OCI-LY1 (cell line): ENCODE data around the gene OR10P1.
"Not testable (repeated sequence)": the region's sequence is repeated elsewhere in the genome, so short reads cannot be mapped to it uniquely, and the experiment has no call there.

ENCODE experiments used
- H2AFZ ChIP-seq: fragments of 200-600 bp; sonication (generic), shearing (Covaris generic); 2 replicates; pipeline ENCODE4 v1.6.0; 2014; ENCODE audit warnings: antibody characterized with exemption, mild to moderate bottlenecking, low read length
- H3F3A ChIP-seq: fragments of 200-600 bp; sonication (generic), shearing (Covaris generic); 2 replicates; pipeline ENCODE4 v1.6.0; 2014; ENCODE audit warnings: mild to moderate bottlenecking, antibody characterized with exemption, low read length, moderate library complexity; ENCODE audit not compliant: insufficient read depth
- H3K27ac ChIP-seq: fragments of 200-600 bp; sonication (generic); 2 replicates; pipeline ENCODE4 v1.5.1; 2014; ENCODE audit warnings: low read length, mixed run types, mild to moderate bottlenecking, low read depth; ENCODE audit not compliant: poor library complexity, severe bottlenecking
- H3K27me3 ChIP-seq: fragments of 200-600 bp; sonication (generic); 2 replicates; pipeline ENCODE4 v1.6.0; 2014; ENCODE audit warnings: antibody characterized with exemption, mild to moderate bottlenecking, low read length, moderate library complexity; ENCODE audit not compliant: insufficient read depth
- H3K36me3 ChIP-seq: fragments of 200-600 bp; sonication (generic); 2 replicates; pipeline ENCODE4 v1.6.1; 2014; ENCODE audit warnings: mild to moderate bottlenecking, antibody characterized with exemption, low read length, moderate library complexity, mixed read lengths; ENCODE audit not compliant: insufficient read depth
- H3K4me1 ChIP-seq: fragments of 200-600 bp; sonication (generic); 2 replicates; pipeline ENCODE4 v1.5.1; 2014; ENCODE audit warnings: mild to moderate bottlenecking, low read length, moderate library complexity; ENCODE audit not compliant: insufficient read depth, severe bottlenecking
- H3K4me2 ChIP-seq: fragments of 200-600 bp; sonication (generic), shearing (Covaris generic); 2 replicates; pipeline ENCODE4 v1.6.1; 2014; ENCODE audit warnings: low read length
- H3K4me3 ChIP-seq: fragments of 200-600 bp; sonication (generic); 2 replicates; pipeline ENCODE4 v1.5.1; 2014; ENCODE audit warnings: low read length, low read depth, mild to moderate bottlenecking, mixed read lengths; ENCODE audit not compliant: poor library complexity, severe bottlenecking
- H3K79me2 ChIP-seq: fragments of 200-600 bp; shearing (Covaris generic); 2 replicates; pipeline ENCODE4 v1.6.1; 2016; ENCODE audit warnings: mixed run types, low read length, mixed read lengths; ENCODE audit not compliant: insufficient read depth
- H3K9ac ChIP-seq: fragments of 200-600 bp; sonication (generic), shearing (Covaris generic); 2 replicates; pipeline ENCODE4 v1.6.1; 2014; ENCODE audit warnings: mild to moderate bottlenecking, low read length, mixed read lengths
- H3K9me2 ChIP-seq: fragments of 200-600 bp; sonication (generic), shearing (Covaris generic); 2 replicates; pipeline ENCODE4 v1.6.1; 2014; ENCODE audit warnings: low read depth, mild to moderate bottlenecking, low read length, mixed read lengths
- H3K9me3 ChIP-seq: fragments of 200-600 bp; shearing (Covaris generic); 2 replicates; pipeline ENCODE4 v1.6.1; 2014; ENCODE audit warnings: low read length, mixed read lengths
- H4K20me1 ChIP-seq: fragments of 200-600 bp; sonication (generic), shearing (Covaris generic); 2 replicates; pipeline ENCODE4 v1.6.0; 2016; ENCODE audit warnings: mild to moderate bottlenecking, low read length; ENCODE audit not compliant: insufficient read depth
- CTCF ChIP-seq: fragments of 200-600 bp; sonication (generic), shearing (Covaris generic); IDR thresholded peaks from 2 replicates; pipeline ENCODE4 v1.5.1; 2017; ENCODE audit warnings: mild to moderate bottlenecking, antibody characterized with exemption, low read length, moderate library complexity, mixed read lengths
- EZH2 ChIP-seq: fragments of 200-600 bp; sonication (generic), shearing (Covaris generic); IDR thresholded peaks from 2 replicates; pipeline ENCODE4 v1.8.0; 2017; ENCODE audit warnings: borderline replicate concordance, mixed run types, mild to moderate bottlenecking, antibody characterized with exemption, low read length, moderate library complexity, mixed read lengths

Gene OR10P1

GRCh38 chr12:55647027-55647426 is 10.3 kb downstream of the OR10P1 start:
- Histone ChIP-seq H3K4me2 (no peak overlapping the region), H3K27ac (peak overlapping the region; percentile 7), H3K9me2 (no peaks in the 10 kb centered on the region), H3K4me1 (peaks cover 18% of the 10 kb centered on the region), H3K36me3 (no peaks in the 10 kb centered on the region), H3K4me3 (no peak overlapping the region), H2AFZ (no peak overlapping the region), H4K20me1 (no peaks in the 10 kb centered on the region), H3K27me3 (no peaks in the 10 kb centered on the region), H3F3A (no peaks in the 10 kb centered on the region), H3K79me2 (no peaks in the 10 kb centered on the region), H3K9ac (no peak overlapping the region; the same call in 1 of the 2 replicates), H3K9me3 (no peaks in the 10 kb centered on the region; the same call in 1 of the 2 replicates)
- TF ChIP-seq CTCF (no peak), EZH2 (no peak)

- not testable (repeated sequence) for H4K20me1 ChIP-seq, H2AFZ ChIP-seq, H3K9me3 ChIP-seq
These were observed 14.1 kb downstream of the OR10P1 start for GRCh38 chr12:55650620-55651298.

DNA sequence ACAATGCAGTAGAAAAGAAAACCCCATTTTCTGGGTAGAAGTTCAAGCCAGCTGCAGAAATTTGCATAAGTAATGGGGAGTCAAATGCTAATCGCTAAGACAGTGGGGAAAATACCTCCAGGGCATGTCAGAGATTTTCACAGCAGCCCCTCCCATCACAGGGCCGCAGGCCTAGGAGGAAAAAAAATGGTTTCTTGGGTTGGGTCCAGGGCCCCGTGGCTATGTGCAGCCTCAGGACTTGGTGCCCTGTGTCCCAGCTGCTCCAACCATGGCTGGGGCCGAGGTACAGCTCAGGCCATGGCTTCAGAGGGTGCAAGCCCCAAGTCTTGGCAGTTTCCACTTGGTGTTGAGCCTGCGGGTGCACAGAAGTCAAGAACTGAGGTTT is 14.6 kb downstream of the OR10P1 start:
- Histone ChIP-seq H3K9me2 (no peaks in the 10 kb centered on the region), H3K4me3 (no peak overlapping the region), H3K27me3 (no peaks in the 10 kb centered on the region), H3K36me3 (no peaks in the 10 kb centered on the region), H3K9ac (no peak overlapping the region), H2AFZ (no peak overlapping the region), H3K4me1 (peaks cover 6% of the 10 kb centered on the region), H4K20me1 (no peaks in the 10 kb centered on the region), H3K9me3 (no peaks in the 10 kb centered on the region; the same call in 1 of the 2 replicates), H3K79me2 (no peaks in the 10 kb centered on the region), H3K4me2 (no peak overlapping the region), H3F3A (no peaks in the 10 kb centered on the region), H3K27ac (no peak overlapping the region)
- TF ChIP-seq CTCF (no peak), EZH2 (no peak)

More at GRCh38 chr12:55650620-55651298, 14.1 kb downstream of the OR10P1 start:
- H3F3A ChIP-seq, H3K9ac ChIP-seq, H3K4me3 ChIP-seq, H3K4me1 ChIP-seq, H3K9me2 ChIP-seq, H3K79me2 ChIP-seq, H3K27me3 ChIP-seq, H3K4me2 ChIP-seq, H3K27ac ChIP-seq, H3K36me3 ChIP-seq: not testable (repeated sequence)

DNA sequence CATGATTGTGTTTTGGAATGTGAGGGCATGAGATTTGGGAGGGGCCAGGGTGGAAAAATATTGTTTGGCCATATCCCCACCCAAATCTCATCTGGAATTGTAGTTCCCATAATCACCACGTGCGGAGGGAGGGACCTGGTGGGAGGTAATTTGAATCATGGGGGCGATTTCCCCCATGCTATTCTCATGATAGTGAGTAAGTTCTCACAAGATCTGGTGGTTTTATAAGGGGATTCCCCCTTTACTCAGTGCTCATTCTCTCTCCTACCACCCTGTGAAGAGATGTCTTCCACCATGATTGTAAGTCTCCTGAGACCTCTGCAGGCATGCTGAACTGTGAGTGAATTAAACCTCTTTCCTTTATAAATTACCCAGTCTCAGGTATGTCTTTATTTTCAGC is 15.7 kb downstream of the OR10P1 start:
- TF ChIP-seq EZH2 (no peak), CTCF (no peak)
- no peaks in the 10 kb centered on the region for H3K27me3 ChIP-seq

More for the DNA sequence above, 15.7 kb downstream of the OR10P1 start:
- Histone ChIP-seq H3K4me3 (no peak overlapping the region), H2AFZ (no peak overlapping the region), H3F3A (no peaks in the 10 kb centered on the region), H3K27ac (no peak overlapping the region), H3K9me2 (no peaks in the 10 kb centered on the region), H3K9me3 (no peaks in the 10 kb centered on the region; the same call in 1 of the 2 replicates), H3K4me2 (no peak overlapping the region), H4K20me1 (no peaks in the 10 kb centered on the region), H3K36me3 (no peaks in the 10 kb centered on the region), H3K4me1 (no peaks in the 10 kb centered on the region), H3K9ac (no peak overlapping the region), H3K79me2 (no peaks in the 10 kb centered on the region)
